K562 (cell line): Measurements from ENCODE around the gene PCDHA11. TPM values are rescaled to one million over a fixed set of nuclear protein-coding genes. Genes with fewer than 3 reads are reported as not detected.
"Not testable (repeated sequence)": the region's sequence is repeated elsewhere in the genome, so short reads cannot be mapped to it uniquely, and the experiment has no call there.

Experiments
- ATAC-seq: fragments of 200-7000 bp; cut with Tn5 transposase; 3 replicates; pipeline ENCODE4 v1.9.1; 2020; ENCODE audit warnings: moderate library complexity
- BruUV-seq: library from RNA; stranded (reverse); fragments of 400-500 nt; replicated peaks from 2 replicates; lab custom pipeline; 2021; lab: Mats Ljungman, UMichigan
- CTCF ChIA-PET: fragments of 300-600 bp; formaldehyde crosslinking; extraction: SDS; loops from one replicate; lab custom pipeline; 2021; ENCODE audit warnings: low intra/inter-chr PET ratio; lab: Yijun Ruan, JAX
- POLR2A ChIA-PET: fragments of 300-600, 350-650 bp; sonication (Branson Sonifier 250); formaldehyde crosslinking; extraction: SDS; loops from one replicate; lab custom pipeline; 2021; ENCODE audit warnings: antibody characterized with exemption, inconsistent platforms; lab: Yijun Ruan, JAX
- DNase-seq, 4 experiments: peaks; one replicate each; pipeline versions ENCODE4 v3.0.0 to v3.0.0-alpha.2; 2011 to 2018; ENCODE audit warnings: low spot score in 3 of 4, mixed read lengths in 3 of 4; ENCODE audit errors: extremely low read depth in 1 of 4
- FAIRE-seq: peaks from 2 replicates; lab custom pipeline; 2011; peaks lifted over from hg19 to GRCh38; lab: Jason Lieb, UNC
- H2AFZ ChIP-seq: 2 replicates; pipeline ENCODE4 v1.6.0; 2011; ENCODE audit warnings: low read depth, low read length, control low read depth, inconsistent platforms
- H3K27ac ChIP-seq: fragments of 200-600 bp; 3 replicates; pipeline ENCODE4 v1.8.0; 2011; ENCODE audit warnings: low read depth, mild to moderate bottlenecking, control low read depth, inconsistent platforms, low read length, moderate library complexity, mixed read lengths; ENCODE audit errors: extremely low read depth
- H3K27me3 ChIP-seq, 2 experiments: fragments of 300-600 bp in 1 of 2; 2 replicates in 1 of 2; 3 replicates in 1 of 2; pipeline versions ENCODE4 v1.6.0 to v1.8.0; 2011; ENCODE audit warnings: inconsistent platforms in 2 of 2, low read length in 2 of 2, mild to moderate bottlenecking in 1 of 2, mixed read lengths in 1 of 2, moderate library complexity in 1 of 2; ENCODE audit not compliant: control insufficient read depth in 2 of 2, insufficient read depth in 2 of 2
- H3K36me3 ChIP-seq: fragments of 300-600 bp; 3 replicates; pipeline ENCODE4 v1.8.0; 2011; ENCODE audit warnings: mild to moderate bottlenecking, low read length, inconsistent platforms; ENCODE audit not compliant: control insufficient read depth, insufficient read depth
- H3K4me1 ChIP-seq, 2 experiments: fragments of 200-600 bp in 1 of 2; replicated peaks in 1 of 2; 2 replicates in 1 of 2; 3 replicates in 1 of 2; pipeline versions ENCODE4 v1.5.1 to v1.8.0; 2011; ENCODE audit warnings: inconsistent platforms in 2 of 2, low read length in 2 of 2, mild to moderate bottlenecking in 1 of 2, mixed read lengths in 1 of 2, moderate library complexity in 1 of 2; ENCODE audit not compliant: control insufficient read depth in 2 of 2, insufficient read depth in 2 of 2
- H3K4me2 ChIP-seq: 2 replicates; pipeline ENCODE4 v1.6.1; 2011; ENCODE audit warnings: low read length, control low read depth, inconsistent platforms, mixed read lengths; ENCODE audit not compliant: insufficient read depth
- H3K4me3 ChIP-seq: fragments of 200-600 bp; sonication (generic), shearing (Covaris generic); 2 replicates; pipeline ENCODE4 v1.5.1; 2016; ENCODE audit warnings: control low read depth, inconsistent platforms
- H3K79me2 ChIP-seq: fragments of 200-600 bp; 3 replicates; pipeline ENCODE4 v1.8.0; 2011; ENCODE audit warnings: low read length, inconsistent platforms; ENCODE audit not compliant: control insufficient read depth, insufficient read depth
- H3K9ac ChIP-seq, 2 experiments: 2 replicates each; pipeline versions ENCODE4 v1.6.0 to v1.6.1; 2011; ENCODE audit warnings: low read depth in 2 of 2, low read length in 2 of 2, control low read depth in 1 of 2, inconsistent platforms in 1 of 2, mild to moderate bottlenecking in 1 of 2, mixed read lengths in 1 of 2; ENCODE audit not compliant: insufficient read depth in 1 of 2
- H3K9me1 ChIP-seq: one replicate; pipeline ENCODE4 v1.6.0; 2011; ENCODE audit warnings: inconsistent platforms, mild to moderate bottlenecking, low read length, moderate library complexity; ENCODE audit not compliant: control insufficient read depth, insufficient read depth
- H3K9me3 ChIP-seq: replicated peaks from 2 replicates; pipeline ENCODE4 v1.5.1; 2011; ENCODE audit warnings: low read depth, low read length, inconsistent platforms; ENCODE audit not compliant: control insufficient read depth, insufficient read depth
- H4K20me1 ChIP-seq: replicated peaks from 2 replicates; pipeline ENCODE4 v1.6.1; 2011; ENCODE audit warnings: low read length, inconsistent platforms, mixed read lengths; ENCODE audit not compliant: control insufficient read depth, insufficient read depth
- CC2D1A ChIP-seq: fragments of 450-650 bp; IDR thresholded peaks from 2 replicates; pipeline ENCODE4 v1.6.1; 2017; ENCODE audit warnings: mild to moderate bottlenecking
- ELF4 ChIP-seq: fragments of 450-650 bp; formaldehyde crosslinking; IDR thresholded peaks from 2 replicates; pipeline ENCODE4 v1.4.0; 2022; ENCODE audit warnings: missing genetic modification characterization
- GABPB1 ChIP-seq: sonication (generic); formaldehyde crosslinking; IDR thresholded peaks from 2 replicates; pipeline ENCODE4 v1.8.0; 2022; ENCODE audit warnings: mild to moderate bottlenecking, missing genetic modification reagents
- KAT2B ChIP-seq: IDR thresholded peaks from one replicate; pipeline ENCODE4 v1.6.1; 2012; ENCODE audit warnings: low read depth, mild to moderate bottlenecking, control low read depth, inconsistent platforms, low read length, moderate library complexity
- POLR2B ChIP-seq: fragments of 450-650 bp; IDR thresholded peaks from 2 replicates; pipeline ENCODE4 v1.6.1; 2018; ENCODE audit warnings: low read depth; ENCODE audit not compliant: partially characterized antibody
- TEAD1 ChIP-seq, 2 experiments: fragments of 450-650 bp in 1 of 2; sonication (generic) in 1 of 2; formaldehyde crosslinking; IDR thresholded peaks; 2 replicates each; pipeline versions ENCODE4 v1.4.0 to v1.8.0; 2020 to 2022; ENCODE audit warnings: mild to moderate bottlenecking in 2 of 2, missing genetic modification reagents in 1 of 2
- WGBS: fragments of 100-300 bp; shearing (Covaris generic); methylation state at CpG from one replicate; pipeline ENCODE4 v1.1.6; 2016; ENCODE audit warnings: low coverage, mixed read lengths; ENCODE audit not compliant: insufficient coverage; ENCODE audit errors: missing lambda C conversion rate; 5-methylcytosine and 5-hydroxymethylcytosine counted together
- in situ Hi-C: fragments of 300-500 bp; cut with MboI; formaldehyde crosslinking; loops from 4 replicates; pipeline ENCODE4 v1.15.0; 2018; ENCODE audit warnings: inconsistent platforms, mixed read lengths
- intact Hi-C: fragments of 100-400 bp; cut with micrococcal nuclease; formaldehyde crosslinking; loops from 2 replicates; pipeline ENCODE4 v1.14.2; 2022
- polyA plus RNA-seq, 8 experiments: library from polyadenylated mRNA; depleted of rRNA in 4 of 8; stranded (reverse) in 5 of 8; unstranded in 3 of 8; fragments of >200 nt; fragmentation: Nextera tagmentation in 2 of 8; fragmentation: Illumina TruSeq in 1 of 8; extraction: Ambion mirVana in 2 of 8; extraction: Trizol in 1 of 8; gene quantifications; 2 replicates each; pipeline versions ENCODE4 v1.2.1 to v1.2.3, GENCODE V29; 2011 to 2014; ENCODE audit warnings: inconsistent platforms in 1 of 8, missing spikeins in 1 of 8
- total RNA-seq, 7 experiments: library from RNA; depleted of rRNA in 6 of 7; stranded (reverse); fragments of >200 nt in 6 of 7; fragmentation: Illumina TruSeq in 2 of 7; extraction: Trizol in 2 of 7; gene quantifications; 2 replicates each; pipeline versions ENCODE4 v1.2.1 to v1.2.3, GENCODE V29; 2011 to 2021; ENCODE audit warnings: low replicate concordance in 1 of 7
- TF ChIP-seq, protein P1 (sequence below): sonication (generic); formaldehyde crosslinking; IDR thresholded peaks from 2 replicates; pipeline ENCODE4 v1.8.1; 2023; ENCODE audit warnings: mild to moderate bottlenecking, missing genetic modification reagents
- TF ChIP-seq, protein P2 (sequence below): fragments of 200-800 bp; sonication (Bioruptor generic); IDR thresholded peaks from 2 replicates; pipeline ENCODE4 v1.6.1; 2017; ENCODE audit warnings: missing genetic modification characterization, missing compliant biosample characterization
- TF ChIP-seq, protein P3 (sequence below): fragments of 150-350 bp; conservative IDR thresholded peaks from 2 replicates; pipeline ENCODE4 v1.6.1; 2014; ENCODE audit warnings: low read length

Gene PCDHA11
- total and polyA plus RNA-seq, 9 of the 15 experiments (the other 6 are each of a cell fraction or from before 2014, with no cell fraction given), result not detected

DNA sequence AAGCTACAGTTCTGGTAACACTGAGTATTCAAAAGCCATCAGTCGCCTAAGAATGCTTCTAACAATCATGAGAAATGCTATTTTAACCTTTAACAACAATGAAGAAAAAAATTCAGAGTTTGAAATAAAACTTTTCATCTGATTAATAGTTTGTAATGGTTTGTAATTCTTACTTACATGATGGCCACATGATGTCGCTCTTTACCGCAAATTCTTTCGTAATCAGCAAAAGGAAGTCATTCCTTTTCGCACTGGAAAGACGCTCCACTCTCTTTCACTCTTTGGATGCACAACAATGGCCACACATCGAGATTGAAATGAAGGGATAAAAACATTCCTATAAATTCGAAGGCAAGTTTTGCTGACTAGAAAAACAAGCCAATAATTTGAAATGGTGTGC, 34.8 kb upstream of the PCDHA11 start, which contains the start of gene PCDHA7:
Gene PCDHA7 (plus strand): TSS at position 277 of the 400 bp plus-strand sequence. CDS start 115 bp downstream, at position 392.
- CTCF ChIA-PET, result interaction anchor here (0.7 kb wide), 1 partner anchor 253 kb away, joined by 3 read pairs; no protein-coding TSS in a partner anchor
- H2AFZ ChIP-seq, result no peak within 1 kb of the TSS
- no peaks in the 10 kb centered on the region for H3K36me3 ChIP-seq
- H3K79me2 ChIP-seq, result no peaks in the 10 kb centered on the region
- H3K4me2 ChIP-seq, result no peak within 1 kb of the TSS
- no peak for ATAC-seq
- H3K27me3 ChIP-seq, result no peaks in the 10 kb centered on the region
- DNase-seq, result peak in 1 of 4 experiments; percentile 6
- no peak within 1 kb of the TSS for H3K4me3 ChIP-seq
- no peak for FAIRE-seq
- H3K9me3 ChIP-seq, result no peaks in the 10 kb centered on the region
- 2% methylated on average over 8 of the region's 8 CpGs for WGBS
- no peaks in the 10 kb centered on the region for H4K20me1 ChIP-seq
- in situ Hi-C loops (no loop called here), intact Hi-C loops (no loop called here)
- peaks cover 0 to 8% of the 10 kb centered on the region in 2 experiments; a peak in 1 of 5 replicates for H3K4me1 ChIP-seq
- H3K27ac ChIP-seq, result no peak within 1 kb of the TSS
- POLR2A ChIA-PET, result no interaction called here
- H3K9me1 ChIP-seq, result no peaks in the 10 kb centered on the region
- no TSS peak for BruUV-seq
- TF ChIP-seq CC2D1A (no peak), ELF4 (CRISPR knock-in tag) (no peak), GABPB1 (no peak), POLR2B (no peak), TEAD1 (CRISPR knock-in tag; IDR thresholded peaks at IDR 0.05) (no peak), KAT2B (no peak)
- TF ChIP-seq, protein P1, sequence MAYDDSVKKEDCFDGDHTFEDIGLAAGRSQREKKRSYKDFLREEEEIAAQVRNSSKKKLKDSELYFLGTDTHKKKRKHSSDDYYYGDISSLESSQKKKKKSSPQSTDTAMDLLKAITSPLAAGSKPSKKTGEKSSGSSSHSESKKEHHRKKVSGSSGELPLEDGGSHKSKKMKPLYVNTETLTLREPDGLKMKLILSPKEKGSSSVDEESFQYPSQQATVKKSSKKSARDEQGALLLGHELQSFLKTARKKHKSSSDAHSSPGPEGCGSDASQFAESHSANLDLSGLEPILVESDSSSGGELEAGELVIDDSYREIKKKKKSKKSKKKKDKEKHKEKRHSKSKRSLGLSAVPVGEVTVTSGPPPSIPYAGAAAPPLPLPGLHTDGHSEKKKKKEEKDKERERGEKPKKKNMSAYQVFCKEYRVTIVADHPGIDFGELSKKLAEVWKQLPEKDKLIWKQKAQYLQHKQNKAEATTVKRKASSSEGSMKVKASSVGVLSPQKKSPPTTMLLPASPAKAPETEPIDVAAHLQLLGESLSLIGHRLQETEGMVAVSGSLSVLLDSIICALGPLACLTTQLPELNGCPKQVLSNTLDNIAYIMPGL (CRISPR knock-in tag), result no peak
- TF ChIP-seq, protein P2, sequence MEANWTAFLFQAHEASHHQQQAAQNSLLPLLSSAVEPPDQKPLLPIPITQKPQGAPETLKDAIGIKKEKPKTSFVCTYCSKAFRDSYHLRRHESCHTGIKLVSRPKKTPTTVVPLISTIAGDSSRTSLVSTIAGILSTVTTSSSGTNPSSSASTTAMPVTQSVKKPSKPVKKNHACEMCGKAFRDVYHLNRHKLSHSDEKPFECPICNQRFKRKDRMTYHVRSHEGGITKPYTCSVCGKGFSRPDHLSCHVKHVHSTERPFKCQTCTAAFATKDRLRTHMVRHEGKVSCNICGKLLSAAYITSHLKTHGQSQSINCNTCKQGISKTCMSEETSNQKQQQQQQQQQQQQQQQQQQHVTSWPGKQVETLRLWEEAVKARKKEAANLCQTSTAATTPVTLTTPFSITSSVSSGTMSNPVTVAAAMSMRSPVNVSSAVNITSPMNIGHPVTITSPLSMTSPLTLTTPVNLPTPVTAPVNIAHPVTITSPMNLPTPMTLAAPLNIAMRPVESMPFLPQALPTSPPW (CRISPR knock-in tag), result no peak
- TF ChIP-seq, protein P3, sequence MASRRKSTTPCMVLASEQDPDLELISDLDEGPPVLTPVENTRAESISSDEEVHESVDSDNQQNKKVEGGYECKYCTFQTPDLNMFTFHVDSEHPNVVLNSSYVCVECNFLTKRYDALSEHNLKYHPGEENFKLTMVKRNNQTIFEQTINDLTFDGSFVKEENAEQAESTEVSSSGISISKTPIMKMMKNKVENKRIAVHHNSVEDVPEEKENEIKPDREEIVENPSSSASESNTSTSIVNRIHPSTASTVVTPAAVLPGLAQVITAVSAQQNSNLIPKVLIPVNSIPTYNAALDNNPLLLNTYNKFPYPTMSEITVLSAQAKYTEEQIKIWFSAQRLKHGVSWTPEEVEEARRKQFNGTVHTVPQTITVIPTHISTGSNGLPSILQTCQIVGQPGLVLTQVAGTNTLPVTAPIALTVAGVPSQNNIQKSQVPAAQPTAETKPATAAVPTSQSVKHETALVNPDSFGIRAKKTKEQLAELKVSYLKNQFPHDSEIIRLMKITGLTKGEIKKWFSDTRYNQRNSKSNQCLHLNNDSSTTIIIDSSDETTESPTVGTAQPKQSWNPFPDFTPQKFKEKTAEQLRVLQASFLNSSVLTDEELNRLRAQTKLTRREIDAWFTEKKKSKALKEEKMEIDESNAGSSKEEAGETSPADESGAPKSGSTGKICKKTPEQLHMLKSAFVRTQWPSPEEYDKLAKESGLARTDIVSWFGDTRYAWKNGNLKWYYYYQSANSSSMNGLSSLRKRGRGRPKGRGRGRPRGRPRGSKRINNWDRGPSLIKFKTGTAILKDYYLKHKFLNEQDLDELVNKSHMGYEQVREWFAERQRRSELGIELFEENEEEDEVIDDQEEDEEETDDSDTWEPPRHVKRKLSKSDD, result no peak
- no peak within 1 kb of the TSS for H3K9ac ChIP-seq

DNA sequence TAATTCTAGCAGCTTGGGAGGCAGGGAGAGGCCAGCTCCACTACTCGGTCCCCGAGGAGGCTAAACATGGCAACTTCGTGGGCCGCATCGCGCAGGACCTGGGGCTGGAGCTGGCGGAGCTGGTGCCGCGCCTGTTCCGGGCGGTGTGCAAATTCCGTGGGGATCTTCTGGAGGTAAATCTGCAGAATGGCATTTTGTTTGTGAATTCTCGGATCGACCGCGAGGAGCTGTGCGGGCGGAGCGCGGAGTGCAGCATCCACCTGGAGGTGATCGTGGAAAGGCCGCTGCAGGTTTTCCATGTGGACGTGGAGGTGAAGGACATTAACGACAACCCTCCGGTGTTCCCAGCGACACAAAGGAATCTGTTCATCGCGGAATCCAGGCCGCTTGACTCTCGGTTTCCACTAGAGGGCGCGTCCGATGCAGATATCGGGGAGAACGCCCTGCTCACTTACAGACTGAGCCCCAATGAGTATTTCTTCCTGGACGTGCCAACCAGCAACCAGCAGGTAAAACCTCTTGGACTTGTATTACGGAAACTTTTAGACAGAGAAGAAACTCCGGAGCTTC, 34.2 kb upstream of the PCDHA11 start:
- H3K4me3 ChIP-seq, ATAC-seq, POLR2A ChIA-PET, BruUV-seq, H4K20me1 ChIP-seq, in situ Hi-C loops, H3K9me1 ChIP-seq, H3K4me1 ChIP-seq, H3K36me3 ChIP-seq, H3K27ac ChIP-seq, H3K4me2 ChIP-seq, H3K27me3 ChIP-seq, H3K79me2 ChIP-seq, H2AFZ ChIP-seq, CTCF ChIA-PET, H3K9ac ChIP-seq, DNase-seq, intact Hi-C loops, H3K9me3 ChIP-seq: not testable (repeated sequence)
- 40% methylated on average over 26 of the region's 38 CpGs for WGBS
- FAIRE-seq, result peak; percentile 73
